GM12875 (cell line): Measurements from ENCODE around the gene PAPOLG.
A peak's percentile ranks its signal among the peaks of the same experiment; 100 is the strongest.

Experiments used
- H3K4me3 ChIP-seq: one replicate; pipeline ENCODE4 v1.5.1; 2011; ENCODE audit warnings: low read depth, low read length, control low read depth
- TF ChIP-seq, protein P1 (sequence below): IDR thresholded peaks from 2 replicates; pipeline ENCODE4 v1.5.1; 2011; ENCODE audit warnings: low read depth, mild to moderate bottlenecking, control low read depth, inconsistent platforms, low read length, moderate library complexity, borderline replicate concordance; ENCODE audit not compliant: insufficient read depth

The PAPOLG gene

DNA sequence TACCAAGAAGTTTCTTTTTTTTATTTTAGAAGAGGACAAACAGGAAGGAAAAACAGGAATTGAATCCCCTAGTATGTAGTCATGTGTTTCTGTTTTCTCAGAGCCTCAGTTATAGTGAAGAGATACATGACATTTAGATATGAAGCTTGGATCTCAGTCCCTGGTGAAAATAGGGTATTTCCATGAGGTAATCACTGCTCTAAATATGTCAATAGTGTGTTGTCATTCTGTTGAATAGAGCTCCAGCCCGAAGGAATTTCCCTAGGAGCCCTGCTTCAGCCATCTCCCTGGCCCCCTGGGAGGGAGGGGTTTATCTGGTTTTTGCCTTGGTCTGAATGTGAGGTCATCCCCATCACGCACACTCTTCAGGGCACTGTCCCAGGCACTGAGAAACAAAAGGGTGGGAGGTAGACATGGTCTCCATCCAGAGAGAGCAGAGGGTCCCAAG lies 78.2 kb downstream of the PAPOLG start:
- TF ChIP-seq, protein P1, sequence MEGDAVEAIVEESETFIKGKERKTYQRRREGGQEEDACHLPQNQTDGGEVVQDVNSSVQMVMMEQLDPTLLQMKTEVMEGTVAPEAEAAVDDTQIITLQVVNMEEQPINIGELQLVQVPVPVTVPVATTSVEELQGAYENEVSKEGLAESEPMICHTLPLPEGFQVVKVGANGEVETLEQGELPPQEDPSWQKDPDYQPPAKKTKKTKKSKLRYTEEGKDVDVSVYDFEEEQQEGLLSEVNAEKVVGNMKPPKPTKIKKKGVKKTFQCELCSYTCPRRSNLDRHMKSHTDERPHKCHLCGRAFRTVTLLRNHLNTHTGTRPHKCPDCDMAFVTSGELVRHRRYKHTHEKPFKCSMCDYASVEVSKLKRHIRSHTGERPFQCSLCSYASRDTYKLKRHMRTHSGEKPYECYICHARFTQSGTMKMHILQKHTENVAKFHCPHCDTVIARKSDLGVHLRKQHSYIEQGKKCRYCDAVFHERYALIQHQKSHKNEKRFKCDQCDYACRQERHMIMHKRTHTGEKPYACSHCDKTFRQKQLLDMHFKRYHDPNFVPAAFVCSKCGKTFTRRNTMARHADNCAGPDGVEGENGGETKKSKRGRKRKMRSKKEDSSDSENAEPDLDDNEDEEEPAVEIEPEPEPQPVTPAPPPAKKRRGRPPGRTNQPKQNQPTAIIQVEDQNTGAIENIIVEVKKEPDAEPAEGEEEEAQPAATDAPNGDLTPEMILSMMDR = no peak
- no peak overlapping the region for H3K4me3 ChIP-seq

DNA sequence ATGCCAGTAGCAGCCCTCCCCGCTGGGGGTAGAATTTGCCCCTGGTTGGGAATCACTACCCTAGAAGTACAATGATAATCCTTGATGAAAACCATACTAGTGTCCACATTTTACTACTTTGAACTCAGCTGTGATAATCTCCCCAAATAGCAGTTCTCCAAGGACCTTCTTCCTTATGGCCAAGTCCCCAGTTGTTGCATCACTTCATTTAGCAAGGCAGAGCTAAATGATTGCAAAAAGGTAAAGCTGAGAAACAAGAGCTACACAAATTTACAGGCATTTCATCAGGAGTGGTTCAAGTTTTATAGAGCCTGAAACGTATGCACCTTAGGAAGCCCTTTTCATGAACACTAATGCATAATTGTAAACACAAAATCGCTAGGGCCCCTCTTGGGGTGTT lies 80.4 kb downstream of the PAPOLG start:
- no peak overlapping the region for H3K4me3 ChIP-seq
- TF ChIP-seq, protein P1 = no peak

DNA sequence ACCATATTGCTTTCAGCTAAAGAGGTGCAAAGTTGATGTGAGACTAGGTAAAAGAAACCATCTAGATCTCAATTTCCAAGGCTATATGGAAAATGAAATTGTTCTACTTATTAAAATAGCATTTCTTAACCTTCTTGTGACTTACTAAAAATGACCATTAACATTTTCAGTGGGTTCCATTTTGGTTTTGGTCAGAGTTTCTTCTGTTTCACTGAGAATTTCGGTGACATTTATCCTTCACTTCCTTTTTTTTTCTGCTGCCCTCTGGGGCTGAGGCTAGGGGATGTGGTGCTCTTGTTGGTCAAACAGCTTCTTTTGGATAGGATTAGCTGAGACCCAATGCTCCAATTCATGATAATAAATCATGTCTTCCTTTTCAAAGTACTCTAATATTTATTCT lies 81.1 kb downstream of the PAPOLG start:
- H3K4me3 ChIP-seq = no peak overlapping the region
- TF ChIP-seq, protein P1 = no peak

DNA sequence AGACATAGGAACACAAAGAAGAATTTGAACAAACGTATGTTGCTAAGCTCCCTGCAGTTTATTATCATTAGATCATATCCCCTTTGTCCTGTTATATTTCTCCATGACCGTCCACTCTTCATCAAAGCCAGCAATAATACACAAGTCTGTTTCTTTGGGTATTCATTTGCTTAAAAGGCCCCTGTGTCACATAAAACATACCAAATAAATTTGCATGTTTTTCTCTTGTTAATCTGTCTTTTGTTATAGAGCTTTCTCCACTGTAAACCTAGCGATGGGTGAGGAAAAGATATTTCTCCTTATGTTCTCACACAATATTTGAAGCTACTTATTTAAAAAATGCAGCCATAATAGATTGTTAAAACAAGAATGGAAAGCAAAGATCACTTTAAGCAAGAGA lies 82.4 kb downstream of the PAPOLG start:
- no peak overlapping the region for H3K4me3 ChIP-seq
- TF ChIP-seq, protein P1 = no peak

DNA sequence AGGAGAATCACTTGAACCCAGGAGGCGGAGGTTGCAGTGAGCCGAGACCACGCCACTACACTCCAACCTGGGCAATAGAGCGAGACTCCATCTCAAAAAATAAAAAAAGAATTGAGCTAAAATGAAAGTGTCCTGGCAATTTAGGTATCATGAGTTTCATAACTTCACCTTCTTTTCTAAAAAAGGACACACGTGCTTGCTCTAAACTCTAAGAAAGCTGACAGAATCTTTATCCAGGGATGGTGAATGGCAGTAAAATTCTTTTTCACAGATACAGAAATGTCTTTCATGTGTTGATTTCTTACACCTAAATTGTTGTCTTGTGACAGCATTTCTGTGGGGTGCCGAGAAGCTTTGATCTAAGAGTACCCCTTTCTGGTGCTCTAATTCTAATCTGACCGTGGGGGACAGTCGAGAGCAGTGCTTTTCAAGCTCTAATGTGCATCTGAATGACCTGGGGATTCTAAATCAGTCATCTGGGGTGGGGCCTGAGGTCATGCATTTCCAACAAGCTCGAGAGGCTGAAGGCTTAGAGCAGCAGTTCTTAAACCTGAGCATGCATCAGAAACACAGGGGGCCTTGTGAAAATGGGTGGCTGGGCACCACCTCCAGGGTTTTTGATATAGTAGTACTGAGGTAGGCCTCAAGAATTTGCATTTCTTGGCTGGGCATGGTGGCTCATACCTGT lies 83.2 kb downstream of the PAPOLG start:
- H3K4me3 ChIP-seq = no peak overlapping the region
- TF ChIP-seq, protein P1 = peak; percentile 61

DNA sequence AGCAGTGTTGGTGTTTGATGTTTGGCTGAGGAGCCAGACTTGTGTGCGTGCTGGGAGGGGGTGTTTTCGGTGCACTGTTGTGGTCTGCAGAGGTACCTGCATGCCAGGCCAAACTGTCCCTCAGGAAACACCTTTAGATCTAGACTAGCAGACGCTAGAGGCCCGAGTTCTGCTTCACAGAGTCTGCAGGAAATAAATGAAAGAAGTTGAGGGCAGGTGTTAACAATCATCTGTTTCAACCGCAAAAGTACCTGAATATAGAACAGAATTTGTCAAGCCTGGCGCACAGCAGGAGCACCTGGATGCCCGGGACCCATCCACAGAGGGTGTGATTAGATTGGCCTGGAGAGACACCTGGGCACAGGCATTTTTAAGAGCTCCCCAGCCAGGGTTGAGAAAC lies 84.8 kb downstream of the PAPOLG start:
- TF ChIP-seq, protein P1 = no peak
- H3K4me3 ChIP-seq = peak overlapping the region; percentile 31

DNA sequence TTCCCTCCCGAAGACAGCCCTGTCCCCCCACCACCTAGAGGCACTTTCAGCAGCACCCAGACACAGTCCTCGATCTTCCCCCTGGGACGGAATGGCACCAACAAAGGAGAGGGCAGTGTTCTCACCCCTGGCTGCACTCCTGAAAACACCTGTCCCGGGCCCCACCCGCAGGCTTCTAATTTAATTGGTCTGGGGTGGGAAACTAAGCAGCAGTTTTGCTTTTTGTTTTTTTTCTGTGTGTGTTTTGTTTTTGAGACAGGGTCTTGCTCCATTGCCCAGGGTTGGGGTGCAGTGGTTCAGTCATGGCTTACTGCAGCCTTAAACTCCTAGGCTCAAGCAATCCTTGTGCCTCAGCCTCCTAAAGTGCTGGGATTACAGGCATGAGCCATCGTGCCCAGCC lies 86.9 kb downstream of the PAPOLG start:
- TF ChIP-seq, protein P1 = no peak
- H3K4me3 ChIP-seq = peak overlapping the region; percentile 26
